Thymus (tissue), 11 donors: Measurements from ENCODE around the gene HPS1. TPM values are rescaled to one million over a fixed set of nuclear protein-coding genes. Genes with fewer than 3 reads are reported as not detected.

ENCODE experiments used
- DNase-seq, 9 donors: peaks; one replicate each; pipeline ENCODE4 v3.0.0-alpha.2; 2013; ENCODE audit warnings: low spot score in 9 of 9, low read depth in 6 of 9, missing footprints in 1 of 9
- H3K27ac ChIP-seq, 2 donors: one replicate each; pipeline ENCODE4 v1.5.1; 2013; ENCODE audit warnings: control low read depth in 1 of 2, low read depth in 1 of 2, low read length in 1 of 2, mild to moderate bottlenecking in 1 of 2, moderate library complexity in 1 of 2
- H3K27me3 ChIP-seq, 2 donors: one replicate each; pipeline ENCODE4 v1.5.1; 2013; ENCODE audit warnings: low read length in 1 of 2; ENCODE audit not compliant: control insufficient read depth in 2 of 2, insufficient read depth in 1 of 2
- H3K36me3 ChIP-seq, 2 donors: one replicate each; pipeline ENCODE4 v1.5.1; 2013; ENCODE audit warnings: low read length in 1 of 2, mild to moderate bottlenecking in 1 of 2, moderate library complexity in 1 of 2; ENCODE audit not compliant: control insufficient read depth in 2 of 2, insufficient read depth in 2 of 2
- H3K4me1 ChIP-seq, 2 donors: one replicate each; pipeline ENCODE4 v1.5.1; 2013; ENCODE audit warnings: low read length in 2 of 2; ENCODE audit not compliant: control insufficient read depth in 2 of 2, insufficient read depth in 2 of 2
- H3K4me3 ChIP-seq, 2 donors: one replicate each; pipeline ENCODE4 v1.5.1; 2013; ENCODE audit warnings: low read length in 2 of 2, control low read depth in 1 of 2, mild to moderate bottlenecking in 1 of 2
- H3K9me3 ChIP-seq, 2 donors: one replicate each; pipeline ENCODE4 v1.5.1; 2013; ENCODE audit warnings: low read length in 1 of 2, mild to moderate bottlenecking in 1 of 2; ENCODE audit not compliant: control insufficient read depth in 2 of 2, insufficient read depth in 1 of 2
- WGBS: extraction: QIAGEN DNeasy Blood & Tissue Kit; methylation state at CpG from one replicate; pipeline ENCODE4 v1.1.7; 2013; 5-methylcytosine and 5-hydroxymethylcytosine counted together
- polyA plus RNA-seq: library from polyadenylated mRNA; stranded (reverse); fragments of 200-250 nt; gene quantifications from one replicate; pipeline ENCODE4 v1.2.3, GENCODE V29; 2013
- total RNA-seq: library from RNA; stranded (reverse); fragments of 120-200 nt; gene quantifications from one replicate; pipeline ENCODE4 v1.2.4, GENCODE V29; 2013
- donor health status: healthy.

HPS1 gene
- total and polyA plus RNA-seq, 2 donors = 22.1 to 50.4 TPM

DNA sequence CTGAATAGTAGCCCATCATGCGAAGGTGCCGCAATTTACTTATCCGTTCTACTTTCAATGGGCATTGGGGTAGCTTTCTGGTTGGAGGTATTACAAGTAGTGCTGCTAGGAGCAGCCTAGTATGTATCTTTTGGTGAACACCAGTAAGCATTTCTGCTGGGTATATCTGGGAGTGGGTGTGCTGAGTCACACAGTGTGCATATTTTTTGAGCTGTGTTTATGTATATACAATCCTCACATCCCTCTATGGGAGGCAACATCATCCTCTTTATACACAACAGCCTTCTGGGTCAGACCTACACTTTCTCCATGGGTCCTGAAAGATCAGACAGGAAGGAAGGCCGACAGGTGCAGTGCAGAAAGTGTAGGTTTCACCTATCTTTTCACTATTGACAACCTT lies 68.0 kb downstream of the HPS1 start:
- H3K9me3 ChIP-seq = peaks cover 0 to 6% of the 10 kb centered on the region in 2 donors
- no peak overlapping the region for H3K27ac ChIP-seq
- no peaks in the 10 kb centered on the region for H3K4me1 ChIP-seq
- no peaks in the 10 kb centered on the region for H3K36me3 ChIP-seq
- no peak overlapping the region for H3K4me3 ChIP-seq
- 95% methylated on average over 4 of the region's 4 CpGs for WGBS
- no peak for DNase-seq
- peaks cover 0 to 9% of the 10 kb centered on the region in 2 donors for H3K27me3 ChIP-seq

DNA sequence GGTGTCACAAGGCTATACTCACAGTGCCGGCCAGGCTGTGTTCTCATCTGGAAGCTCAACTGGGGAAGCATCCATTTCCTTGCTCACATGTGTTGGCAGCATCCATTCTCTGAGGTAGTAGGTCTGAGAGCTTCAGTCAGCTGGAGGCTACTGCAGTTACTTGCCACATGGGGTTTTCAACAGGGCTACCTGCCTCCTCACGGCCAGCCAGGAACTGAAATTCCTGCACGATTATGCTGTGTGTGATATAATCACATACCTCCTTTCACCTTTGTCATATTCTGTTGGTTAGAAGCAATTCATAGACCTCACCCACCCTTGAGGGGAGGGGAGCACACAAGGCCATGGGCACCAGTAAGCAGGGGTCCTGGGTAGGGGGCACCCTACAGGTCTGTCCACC lies 69.2 kb downstream of the HPS1 start:
- Histone ChIP-seq H3K27me3 (peaks cover 0 to 12% of the 10 kb centered on the region in 2 donors), H3K4me1 (no peaks in the 10 kb centered on the region), H3K27ac (no peak overlapping the region), H3K4me3 (no peak overlapping the region), H3K9me3 (peaks cover 0 to 6% of the 10 kb centered on the region in 2 donors), H3K36me3 (no peaks in the 10 kb centered on the region)
- DNase-seq = no peak
- 98% methylated on average over 3 of the region's 3 CpGs for WGBS

DNA sequence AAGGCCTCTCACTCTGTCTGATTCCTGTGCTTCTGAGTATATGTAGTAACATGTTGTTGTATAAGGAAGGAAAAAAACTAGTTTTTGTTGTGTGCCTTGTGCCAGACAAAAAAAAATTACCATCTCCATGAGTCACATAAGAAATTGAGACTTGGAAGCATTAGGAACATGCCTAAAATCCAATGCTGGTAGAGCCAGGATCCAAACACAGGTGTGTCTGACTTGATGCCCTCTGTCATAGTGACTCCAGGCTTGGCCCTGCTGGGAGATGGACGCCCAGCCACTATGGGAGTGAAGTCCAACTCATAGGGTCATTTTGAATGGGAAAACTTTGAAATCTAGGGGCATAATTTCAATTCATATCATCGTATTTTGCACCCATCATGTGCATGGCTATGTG lies 69.7 kb downstream of the HPS1 start:
- peaks cover 0 to 12% of the 10 kb centered on the region in 2 donors for H3K27me3 ChIP-seq
- no peaks in the 10 kb centered on the region for H3K36me3 ChIP-seq
- no peak for DNase-seq
- peaks cover 0 to 6% of the 10 kb centered on the region in 2 donors for H3K9me3 ChIP-seq
- no peak overlapping the region for H3K4me3 ChIP-seq
- H3K27ac ChIP-seq = no peak overlapping the region
- no peaks in the 10 kb centered on the region for H3K4me1 ChIP-seq
- 95% methylated on average over 2 of the region's 2 CpGs for WGBS

DNA sequence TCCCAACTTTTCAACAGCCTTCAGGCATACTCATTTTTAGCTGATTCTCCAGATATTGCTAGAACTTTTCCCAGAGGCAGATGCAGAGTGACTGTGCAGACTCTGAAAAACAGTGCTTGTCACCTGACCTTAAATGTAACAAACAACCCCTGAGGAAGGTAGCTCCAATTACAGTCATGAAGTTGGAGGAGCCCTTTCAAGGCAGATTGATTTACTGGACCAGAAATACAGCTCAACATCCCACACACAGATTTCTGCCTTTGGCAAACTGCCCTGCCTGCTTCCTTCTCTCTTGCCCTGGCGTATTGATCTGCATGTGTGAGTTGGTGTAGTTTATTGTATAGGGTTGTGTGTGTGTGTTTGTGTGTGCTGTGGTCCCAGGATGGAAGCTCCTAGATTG lies 70.2 kb downstream of the HPS1 start:
- Histone ChIP-seq H3K36me3 (no peaks in the 10 kb centered on the region), H3K4me1 (no peaks in the 10 kb centered on the region), H3K4me3 (no peak overlapping the region), H3K27me3 (peaks cover 0 to 16% of the 10 kb centered on the region in 2 donors), H3K9me3 (peaks cover 0 to 6% of the 10 kb centered on the region in 2 donors), H3K27ac (no peak overlapping the region)
- DNase-seq = peak in 1 of 9 donors; percentile 3
- 85% methylated on average over 1 of the region's 1 CpG for WGBS

DNA sequence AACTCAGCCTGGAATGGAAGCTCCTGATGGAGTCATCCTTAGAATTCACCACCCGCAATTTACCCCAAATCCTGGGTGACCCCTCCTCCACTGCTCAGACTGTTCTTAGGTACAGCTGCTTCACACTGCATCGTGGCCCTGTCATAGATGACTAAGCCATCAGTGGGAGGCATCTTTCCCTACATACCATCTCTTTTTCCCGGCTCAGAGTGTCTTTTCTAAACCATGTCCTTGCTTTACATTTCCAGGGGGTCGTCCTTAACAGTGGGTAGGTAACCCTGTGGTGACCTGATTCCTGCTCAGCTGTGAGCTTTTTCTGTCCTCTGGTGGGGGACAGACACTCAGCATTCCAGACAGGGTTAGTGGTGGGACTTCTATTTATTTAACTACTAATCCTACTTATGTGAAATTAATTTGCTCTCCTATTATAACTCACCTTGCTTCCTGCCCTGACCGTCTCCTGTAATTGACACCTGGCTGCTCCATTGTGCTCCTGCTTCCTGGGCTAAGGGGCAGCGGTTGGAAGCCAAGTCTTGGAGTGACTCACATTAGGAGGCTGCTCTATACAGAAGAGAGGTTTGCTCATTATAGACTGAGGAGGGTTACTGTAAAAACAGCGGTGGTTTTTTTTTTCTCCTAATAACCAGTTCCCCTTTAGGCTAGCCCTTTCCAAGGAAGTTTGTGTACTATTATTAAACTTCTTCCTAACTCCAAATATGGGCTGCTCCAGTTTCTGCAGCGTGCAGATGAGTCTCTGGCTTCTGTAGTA lies 72.3 kb downstream of the HPS1 start:
- H3K4me3 ChIP-seq = no peak overlapping the region
- no peak overlapping the region for H3K27ac ChIP-seq
- no peaks in the 10 kb centered on the region for H3K4me1 ChIP-seq
- no peak for DNase-seq
- no peaks in the 10 kb centered on the region for H3K36me3 ChIP-seq
- peaks cover 0 to 18% of the 10 kb centered on the region in 2 donors for H3K27me3 ChIP-seq
- H3K9me3 ChIP-seq = peaks cover 0 to 6% of the 10 kb centered on the region in 2 donors
- 78% methylated on average over 8 of the region's 8 CpGs for WGBS

DNA sequence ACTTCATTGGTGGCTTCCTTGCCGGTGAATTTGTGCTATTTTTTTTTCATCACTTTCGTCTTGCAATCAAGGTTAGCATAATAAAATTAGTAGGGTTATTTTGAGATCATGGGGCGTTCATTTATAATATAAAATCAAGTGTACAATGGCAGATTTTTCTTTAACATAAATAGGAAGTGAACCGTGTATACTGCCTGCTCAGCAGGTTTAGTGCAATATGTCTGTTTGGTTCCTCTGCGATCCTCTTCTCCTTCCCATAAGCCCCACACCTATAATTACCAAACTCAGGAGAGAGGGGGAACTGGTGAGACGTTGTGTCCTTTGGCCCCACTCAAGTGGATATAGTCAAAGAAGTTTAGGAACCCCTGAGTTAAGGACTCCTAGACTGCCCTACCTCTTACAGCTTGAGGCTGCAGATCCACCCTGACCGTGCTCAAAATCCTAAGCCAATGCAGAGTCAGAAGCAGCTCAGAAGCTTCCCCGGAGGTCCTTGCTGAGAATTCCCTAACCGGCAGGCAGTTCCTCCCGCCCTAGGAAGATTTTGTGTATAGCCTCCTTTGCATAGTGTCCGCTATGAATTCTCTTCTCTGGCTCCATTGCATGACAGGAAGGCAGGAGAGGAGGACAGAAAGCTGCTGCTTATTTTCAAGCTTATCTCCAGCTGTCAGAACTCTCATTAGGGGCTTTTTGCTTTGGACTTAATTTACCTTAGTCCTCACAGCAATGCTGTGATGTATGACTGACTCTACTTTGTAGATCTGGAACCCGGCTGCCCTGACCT lies 73.3 kb downstream of the HPS1 start:
- WGBS = 81% methylated on average over 12 of the region's 12 CpGs

DNA sequence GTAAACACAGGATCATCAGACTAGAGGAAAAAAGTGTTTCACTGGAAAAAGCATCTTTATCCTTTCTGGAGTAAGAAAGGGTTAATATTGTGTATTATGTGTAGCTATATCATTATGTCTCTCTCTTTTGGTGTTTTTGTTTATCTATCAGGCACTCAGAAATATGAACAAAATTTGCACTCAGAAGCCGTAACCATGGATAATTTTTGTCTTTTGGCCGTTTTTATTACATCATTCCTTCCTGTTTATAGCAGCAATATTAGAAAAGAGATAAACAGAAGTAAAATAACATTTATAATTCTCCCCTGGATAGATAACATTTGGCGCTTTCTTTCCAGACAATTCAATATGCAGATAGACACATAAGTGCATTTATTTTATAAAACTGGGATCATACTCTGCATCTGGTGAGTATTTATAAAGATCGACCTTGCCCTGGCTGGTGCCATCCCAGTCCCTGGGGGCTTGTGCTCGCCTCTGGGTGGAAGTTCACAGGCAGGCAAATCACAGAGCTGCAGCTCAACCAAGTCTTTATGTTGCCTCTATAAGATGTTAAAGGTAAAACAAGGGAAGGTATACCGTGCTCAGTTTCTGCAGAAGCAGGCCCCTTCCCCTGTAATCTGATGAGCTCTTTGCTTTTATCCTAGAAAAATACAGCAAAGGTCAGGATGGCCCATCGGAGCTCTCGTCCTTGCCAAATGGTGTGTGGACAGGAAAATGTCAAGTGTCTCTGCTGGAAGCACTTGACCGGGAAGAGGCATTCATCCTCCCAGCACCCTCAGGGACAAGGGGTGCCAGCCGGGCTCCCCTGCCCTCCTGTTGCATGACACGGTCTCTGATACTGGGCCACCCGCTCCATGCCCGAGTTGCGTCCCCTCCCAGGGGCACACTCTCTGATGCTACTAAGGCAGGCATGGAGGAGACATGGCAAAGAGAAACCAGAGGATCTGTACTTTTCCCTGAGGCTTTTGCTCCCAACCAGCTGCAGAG lies 75.6 kb downstream of the HPS1 start:
- no peaks in the 10 kb centered on the region for H3K4me1 ChIP-seq
- no peak overlapping the region for H3K27ac ChIP-seq
- peaks cover 0 to 20% of the 10 kb centered on the region in 2 donors for H3K27me3 ChIP-seq
- WGBS = 90% methylated on average over 14 of the region's 14 CpGs
- H3K4me3 ChIP-seq = no peak overlapping the region
- no peaks in the 10 kb centered on the region for H3K36me3 ChIP-seq
- no peak for DNase-seq
- H3K9me3 ChIP-seq = no peaks in the 10 kb centered on the region

More for the DNA sequence above, 73.3 kb downstream of the HPS1 start:
- peaks cover 0 to 18% of the 10 kb centered on the region in 2 donors for H3K27me3 ChIP-seq
- peaks cover 0 to 6% of the 10 kb centered on the region in 2 donors for H3K9me3 ChIP-seq
- H3K27ac ChIP-seq = no peak overlapping the region
- no peaks in the 10 kb centered on the region for H3K36me3 ChIP-seq
- no peak overlapping the region for H3K4me3 ChIP-seq
- DNase-seq = no peak
- H3K4me1 ChIP-seq = no peaks in the 10 kb centered on the region

DNA sequence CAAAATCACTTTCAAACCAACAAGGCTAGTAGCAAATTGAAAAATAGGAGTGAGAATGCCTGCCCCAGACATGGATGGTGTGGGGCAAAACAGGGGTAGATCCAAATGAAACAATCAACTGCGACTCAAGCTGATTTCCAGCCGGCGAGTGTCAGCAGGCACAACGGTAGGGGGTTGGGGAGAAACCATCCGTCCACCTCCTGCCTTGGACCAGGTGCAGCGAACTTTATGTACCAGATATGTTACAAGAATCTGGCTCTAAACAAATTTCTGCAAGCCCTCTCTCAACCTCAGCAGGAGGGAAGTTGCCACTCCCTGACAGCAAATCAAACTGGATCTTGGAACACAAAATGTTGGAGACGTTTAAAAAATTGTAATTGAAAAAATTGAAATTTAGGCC lies 76.9 kb downstream of the HPS1 start:
- Histone ChIP-seq H3K9me3 (no peaks in the 10 kb centered on the region), H3K4me3 (no peak overlapping the region), H3K27ac (no peak overlapping the region), H3K27me3 (peaks cover 0 to 13% of the 10 kb centered on the region in 2 donors), H3K4me1 (no peaks in the 10 kb centered on the region), H3K36me3 (no peaks in the 10 kb centered on the region)
- DNase-seq = no peak
- 91% methylated on average over 7 of the region's 7 CpGs for WGBS
